M059J (cell line): ENCODE data around the gene PLPPR2. TPM values are rescaled to one million over a fixed set of nuclear protein-coding genes. Genes with fewer than 3 reads are reported as not detected.
"Not testable (repeated sequence)": the region's sequence is repeated elsewhere in the genome, so short reads cannot be mapped to it uniquely, and the experiment has no call there.

Experiments
- DNase-seq: peaks from one replicate; pipeline ENCODE4 v3.0.0-alpha.2; 2012; ENCODE audit warnings: low read depth
- total RNA-seq: library from RNA; depleted of rRNA; stranded (reverse); fragments of >200 nt; shearing (Covaris generic); gene quantifications from 2 replicates; pipeline ENCODE4 v1.2.3, GENCODE V29; 2014; rRNA removed

The PLPPR2 gene
- total RNA-seq, 1 experiment from 2014 or later = 27.9 TPM

DNA sequence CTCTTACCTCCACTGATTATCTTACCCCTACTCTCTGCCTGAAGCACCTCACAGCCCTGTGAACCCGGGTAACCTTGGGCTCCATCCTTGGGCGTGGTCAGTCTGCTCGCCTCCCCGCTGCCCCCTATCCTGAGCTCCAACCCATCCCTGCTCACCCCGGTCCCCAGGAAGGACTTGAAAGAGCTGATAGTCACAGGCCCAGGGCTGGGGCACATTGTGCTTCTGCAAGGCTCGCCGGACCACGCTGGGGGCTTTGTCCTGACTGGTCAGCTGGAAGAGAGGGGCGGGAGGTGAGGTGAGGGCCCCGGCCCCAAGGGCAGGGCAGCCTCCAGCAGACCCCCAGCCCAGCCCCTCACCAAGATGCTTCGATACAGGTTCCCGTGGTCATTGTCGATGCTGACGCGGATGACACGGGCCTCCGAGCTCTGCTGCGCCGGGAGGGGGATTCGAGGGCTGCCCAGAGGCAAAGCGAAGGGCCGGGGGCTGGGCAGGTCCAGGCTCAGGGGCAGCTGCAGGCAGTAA is 41.9 kb downstream of the PLPPR2 start:
- DNase-seq = no peak

GRCh38 chr19:11399667-11400066 is 44.4 kb downstream of the PLPPR2 start:
- DNase-seq = no peak

DNA sequence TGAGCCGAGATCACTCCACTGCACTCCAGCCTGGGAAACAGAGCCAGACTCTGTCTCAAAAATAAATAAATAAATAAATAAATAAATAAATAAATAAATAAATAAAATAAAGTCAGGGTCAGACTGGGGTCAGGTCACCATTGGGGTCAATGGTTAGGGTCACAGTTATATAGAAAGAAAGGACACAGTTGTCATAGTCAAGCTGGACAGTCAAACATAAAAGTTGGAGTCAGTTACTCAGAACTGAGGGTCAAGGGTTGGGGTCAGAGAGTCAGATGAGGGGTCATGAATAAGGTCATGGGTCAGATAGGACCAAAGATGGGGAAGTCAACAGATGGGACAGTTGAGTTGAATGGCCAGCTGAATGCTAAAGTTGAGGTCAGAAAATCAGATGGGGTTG is 45.6 kb downstream of the PLPPR2 start:
- no peak for DNase-seq

DNA sequence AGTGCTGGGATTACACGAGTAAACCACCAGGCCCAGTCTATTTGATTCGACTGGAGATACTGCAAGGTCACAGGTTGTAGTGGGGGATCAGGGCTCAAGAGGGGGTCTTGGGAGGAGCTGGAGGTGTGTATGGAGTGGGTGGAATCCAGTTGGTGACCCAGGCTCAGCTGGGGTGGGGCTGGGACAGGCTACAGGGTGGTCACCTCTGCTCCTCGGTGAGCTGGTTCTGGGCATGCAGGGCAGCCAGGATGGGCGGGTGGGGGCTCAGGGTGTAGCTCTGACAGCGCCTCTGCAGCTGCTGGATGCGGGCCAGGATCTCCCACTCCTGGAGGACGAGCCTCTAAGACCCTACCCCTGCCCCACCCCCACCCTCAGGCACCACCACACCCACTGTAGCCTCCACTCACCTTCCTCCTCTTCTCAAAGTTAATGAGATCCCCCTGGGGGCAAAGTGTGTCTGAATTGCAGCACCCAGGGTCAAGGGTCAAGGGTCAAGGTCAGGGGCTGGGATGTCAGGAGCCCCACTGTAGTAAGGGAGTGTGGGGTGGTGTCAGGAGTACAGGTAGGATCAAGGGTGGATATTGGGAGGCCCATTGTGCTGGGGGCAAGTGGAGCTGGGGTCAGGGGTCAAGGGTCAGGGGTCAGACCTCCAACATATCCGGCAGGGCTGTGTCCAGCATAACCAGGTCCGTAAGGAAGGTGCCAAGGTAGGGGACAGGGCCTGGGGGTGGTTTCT is 46.7 kb downstream of the PLPPR2 start:
- no peak for DNase-seq

- no peak for DNase-seq
Measured at GRCh38 chr19:11404588-11405222, 49.5 kb downstream of the PLPPR2 start.

- DNase-seq = no peak
Measured at GRCh38 chr19:11405846-11406643, 50.8 kb downstream of the PLPPR2 start.

GRCh38 chr19:11406703-11407236 is 51.5 kb downstream of the PLPPR2 start:
- DNase-seq = not testable (repeated sequence)

GRCh38 chr19:11408591-11408990 is 53.4 kb downstream of the PLPPR2 start:
- no peak for DNase-seq

DNA sequence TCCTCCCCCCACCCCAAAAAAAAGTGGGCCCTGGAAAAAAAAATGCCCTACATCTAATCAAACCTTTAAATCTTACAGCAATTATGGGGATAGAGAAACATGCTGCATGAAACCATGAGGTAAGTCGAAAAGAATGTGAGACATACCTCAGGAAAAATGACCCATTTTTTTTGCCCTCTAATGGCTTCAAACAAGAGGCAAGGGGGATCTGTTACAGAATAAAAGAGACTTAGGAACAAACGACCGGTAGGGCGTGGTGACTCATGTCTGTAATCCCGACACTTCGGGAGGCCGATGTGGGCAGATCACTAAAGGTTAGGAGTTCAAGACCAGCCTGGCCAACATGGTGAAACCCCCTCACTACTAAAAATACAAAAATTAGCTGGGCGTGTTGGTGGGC is 55.5 kb downstream of the PLPPR2 start:
- peak; percentile 82 for DNase-seq

GRCh38 chr19:11414544-11414943 is 59.3 kb downstream of the PLPPR2 start:
- DNase-seq = no peak

Other genes with a start within 250 kb of the PLPPR2 start
- gene SPC24, start 199.7 kb upstream of the PLPPR2 start, total RNA-seq = 55.4 and 64.4 TPM in 2 replicates
- 131 and 183 TPM in 2 replicates for gene KANK2, start 157.9 kb upstream of the PLPPR2 start, total RNA-seq
- gene ANGPTL8, start 115.8 kb upstream of the PLPPR2 start, total RNA-seq = not detected in 2 replicates
- gene DOCK6, start 92.9 kb upstream of the PLPPR2 start, total RNA-seq = 1.8 and 13.0 TPM in 2 replicates
- gene TSPAN16, start 59.3 kb upstream of the PLPPR2 start, total RNA-seq = not detected in 2 replicates
- 0.17 and 0.74 TPM in 2 replicates for gene RAB3D, start 15.8 kb upstream of the PLPPR2 start, total RNA-seq
- 206 and 246 TPM in 2 replicates for gene TMEM205, start 9.2 kb upstream of the PLPPR2 start, total RNA-seq
- 4.7 and 7.9 TPM in 2 replicates for gene CCDC159, start 8.9 kb upstream of the PLPPR2 start, total RNA-seq
- gene SWSAP1, start 19.2 kb downstream of the PLPPR2 start, total RNA-seq = 2.4 and 2.7 TPM in 2 replicates
- 10.5 and 10.7 TPM in 2 replicates for gene EPOR, start 28.9 kb downstream of the PLPPR2 start, total RNA-seq
- 2.5 and 3.7 TPM in 2 replicates for gene RGL3, start 63.9 kb downstream of the PLPPR2 start, total RNA-seq
- gene ODAD3, start 79.7 kb downstream of the PLPPR2 start, total RNA-seq = 0.32 and 0.54 TPM in 2 replicates
- gene PRKCSH, start 80.2 kb downstream of the PLPPR2 start, total RNA-seq = 65.9 and 132 TPM in 2 replicates
- not detected in 2 replicates for gene ELAVL3, start 125.6 kb downstream of the PLPPR2 start, total RNA-seq
- 5.2 and 21.1 TPM in 2 replicates for gene ZNF653, start 150.4 kb downstream of the PLPPR2 start, total RNA-seq
- 29.5 and 43.3 TPM in 2 replicates for gene ECSIT, start 173.7 kb downstream of the PLPPR2 start, total RNA-seq
- 30.5 and 31.4 TPM in 2 replicates for gene CNN1, start 183.4 kb downstream of the PLPPR2 start, total RNA-seq
- 84.6 and 136 TPM in 2 replicates for gene ELOF1, start 203.8 kb downstream of the PLPPR2 start, total RNA-seq
- 0.39 and 0.76 TPM in 2 replicates for gene ACP5, start 222.2 kb downstream of the PLPPR2 start, total RNA-seq
- 10.6 and 22.6 TPM in 2 replicates for gene ZNF627, start 242.1 kb downstream of the PLPPR2 start, total RNA-seq